GM19099 (cell line): ENCODE results near the gene SLC12A7.

Experiments used
- POLR2A ChIP-seq: IDR thresholded peaks from 3 replicates; pipeline ENCODE4 v1.6.1; 2011; ENCODE audit warnings: low read depth; ENCODE audit not compliant: insufficient read length; ENCODE audit errors: extremely low read depth

SLC12A7 gene

DNA sequence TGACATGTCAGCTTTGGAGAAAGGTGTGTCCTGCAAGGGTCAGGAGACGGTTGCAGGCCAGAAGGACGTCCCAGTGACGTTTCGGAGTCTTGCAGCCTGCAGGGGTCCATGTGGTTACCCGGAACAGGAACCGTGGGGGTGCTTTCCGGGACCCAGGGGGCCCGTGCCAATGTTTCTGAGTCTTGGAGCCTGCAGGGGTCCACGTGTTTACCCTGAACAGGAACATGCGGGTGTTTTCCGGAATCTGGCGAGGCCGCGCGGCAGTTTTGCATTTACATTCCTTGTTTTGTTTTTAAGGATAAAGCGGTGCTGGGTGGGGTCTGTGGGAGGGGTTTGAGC, 72.7 kb downstream of the SLC12A7 start:
- TF ChIP-seq POLR2A: no peak

DNA sequence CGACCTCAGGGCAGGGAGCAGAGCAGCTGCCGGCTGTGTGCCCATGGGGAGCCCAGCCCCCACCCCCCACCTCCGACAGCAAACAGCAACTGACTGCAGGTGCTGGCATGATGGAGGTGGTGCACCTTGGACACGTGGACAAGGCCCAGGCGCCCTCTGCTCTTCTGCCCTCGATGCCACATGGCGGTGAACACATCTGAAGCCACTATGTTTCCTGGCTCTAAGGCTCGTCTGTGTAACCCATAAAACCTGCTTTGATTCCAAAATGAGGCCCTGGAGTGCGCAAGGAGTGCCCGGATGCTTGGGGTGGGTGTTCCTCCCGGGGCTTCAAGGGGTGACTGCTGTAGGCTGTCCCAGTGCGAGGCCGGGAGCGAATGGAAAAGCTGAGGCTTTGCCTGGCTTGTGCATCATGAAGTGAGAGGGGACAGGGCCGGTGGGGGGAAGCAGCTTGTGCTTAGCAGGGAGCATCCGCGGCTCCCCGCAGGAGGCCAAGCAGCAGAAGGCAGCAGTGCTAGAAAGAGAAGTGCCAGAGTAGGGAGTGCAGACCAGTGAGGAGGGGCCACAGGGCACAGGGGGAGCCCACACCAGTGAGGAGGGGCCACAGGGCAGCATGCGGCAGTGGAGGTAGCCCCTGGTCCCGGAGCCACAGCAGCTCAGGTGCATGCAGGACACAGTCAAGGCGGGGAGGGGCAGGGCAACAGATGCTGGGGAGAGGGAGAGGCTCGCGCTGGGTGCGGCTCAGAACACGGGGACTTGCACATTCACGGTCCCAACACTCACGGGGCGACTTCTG, 73.2 kb downstream of the SLC12A7 start:
- no peak for TF ChIP-seq POLR2A

DNA sequence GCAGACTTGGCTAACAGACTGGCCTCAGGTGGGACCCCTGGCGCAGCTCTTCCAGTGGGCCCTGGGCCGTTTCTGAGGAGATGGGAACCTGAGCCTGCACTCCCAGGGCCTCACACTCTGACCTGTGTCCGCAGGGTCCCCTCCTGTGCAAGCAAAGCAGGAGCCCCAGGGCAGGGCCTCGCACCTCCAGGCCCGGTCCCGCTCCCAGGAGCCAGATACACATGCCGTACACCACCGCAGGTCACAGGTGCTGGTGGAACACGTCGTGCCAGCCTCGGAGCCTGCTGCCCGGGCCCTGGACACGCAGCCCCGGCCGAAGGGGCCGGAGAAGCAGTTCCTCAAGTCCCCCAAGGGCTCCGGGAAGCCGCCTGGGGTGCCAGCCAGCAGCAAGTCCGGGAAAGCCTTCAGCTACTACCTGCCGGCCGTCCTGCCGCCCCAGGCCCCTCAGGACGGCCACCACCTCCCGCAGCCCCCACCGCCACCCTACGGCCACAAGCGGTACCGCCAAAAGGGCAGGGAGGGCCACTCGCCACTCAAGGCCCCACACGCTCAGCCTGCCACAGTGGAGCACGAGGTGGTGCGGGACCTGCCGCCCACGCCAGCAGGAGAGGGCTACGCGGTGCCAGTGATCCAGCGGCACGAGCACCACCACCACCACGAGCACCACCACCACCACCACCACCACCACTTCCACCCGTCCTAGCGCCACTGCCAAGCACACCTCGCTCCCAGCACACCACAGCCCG, 74.0 kb downstream of the SLC12A7 start:
- TF ChIP-seq POLR2A: no peak

DNA sequence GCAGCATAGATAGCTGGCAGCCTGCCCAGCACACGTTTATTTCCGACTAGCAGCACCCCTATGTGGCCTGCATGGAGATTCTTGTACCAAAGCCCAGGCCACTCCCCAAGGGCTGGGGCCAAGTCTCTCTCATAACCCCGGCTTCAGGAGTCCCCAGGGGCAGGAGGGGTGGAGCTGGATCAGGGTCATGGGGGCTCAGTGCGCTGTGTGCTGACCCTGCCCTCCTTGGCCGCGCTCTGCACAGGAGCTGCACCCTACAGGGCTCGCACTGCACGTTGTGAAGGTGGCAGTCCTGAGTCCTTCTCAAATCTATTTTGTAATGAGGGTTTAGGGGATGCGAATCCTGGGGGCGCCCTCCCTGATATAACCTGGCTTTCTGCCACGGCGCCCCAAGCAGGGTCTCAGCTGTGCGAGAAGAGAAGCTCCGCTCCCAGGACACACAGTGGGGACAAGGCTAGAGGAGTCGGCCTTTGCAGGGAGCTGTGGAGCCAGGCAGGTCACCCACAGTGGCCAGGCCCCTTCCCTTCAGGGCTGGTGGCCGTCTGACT, 74.7 kb downstream of the SLC12A7 start:
- no peak for TF ChIP-seq POLR2A

DNA sequence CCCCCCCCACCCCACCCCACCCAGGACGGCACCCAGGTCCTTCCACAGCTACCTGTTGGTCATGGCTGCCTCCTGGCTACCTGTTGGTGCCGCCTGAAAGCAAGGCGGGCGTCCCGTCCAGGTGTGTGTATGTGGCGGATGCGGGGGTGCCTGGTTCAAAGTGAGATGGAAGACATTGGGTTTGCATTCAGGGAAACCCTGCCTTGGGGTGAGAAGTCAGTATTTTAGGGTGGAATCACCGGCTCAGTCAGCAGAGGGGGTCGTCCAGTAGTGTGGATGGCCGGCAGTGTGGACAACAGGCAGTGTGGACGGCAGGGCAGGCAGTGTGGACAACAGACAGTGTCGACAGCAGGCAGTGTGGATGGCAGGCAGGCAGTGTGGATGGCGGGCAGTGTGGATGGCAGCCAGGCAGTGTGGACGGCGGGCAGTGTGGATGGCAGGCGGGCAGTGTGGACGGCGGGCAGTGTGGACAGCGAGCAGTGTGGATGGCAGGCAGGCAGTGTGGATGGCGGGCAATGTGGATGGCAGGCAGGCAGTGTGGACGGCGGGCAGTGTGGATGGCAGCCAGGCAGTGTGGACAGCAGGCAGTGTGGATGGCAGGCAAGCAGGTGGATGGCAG, 75.2 kb downstream of the SLC12A7 start:
- no peak for TF ChIP-seq POLR2A

DNA sequence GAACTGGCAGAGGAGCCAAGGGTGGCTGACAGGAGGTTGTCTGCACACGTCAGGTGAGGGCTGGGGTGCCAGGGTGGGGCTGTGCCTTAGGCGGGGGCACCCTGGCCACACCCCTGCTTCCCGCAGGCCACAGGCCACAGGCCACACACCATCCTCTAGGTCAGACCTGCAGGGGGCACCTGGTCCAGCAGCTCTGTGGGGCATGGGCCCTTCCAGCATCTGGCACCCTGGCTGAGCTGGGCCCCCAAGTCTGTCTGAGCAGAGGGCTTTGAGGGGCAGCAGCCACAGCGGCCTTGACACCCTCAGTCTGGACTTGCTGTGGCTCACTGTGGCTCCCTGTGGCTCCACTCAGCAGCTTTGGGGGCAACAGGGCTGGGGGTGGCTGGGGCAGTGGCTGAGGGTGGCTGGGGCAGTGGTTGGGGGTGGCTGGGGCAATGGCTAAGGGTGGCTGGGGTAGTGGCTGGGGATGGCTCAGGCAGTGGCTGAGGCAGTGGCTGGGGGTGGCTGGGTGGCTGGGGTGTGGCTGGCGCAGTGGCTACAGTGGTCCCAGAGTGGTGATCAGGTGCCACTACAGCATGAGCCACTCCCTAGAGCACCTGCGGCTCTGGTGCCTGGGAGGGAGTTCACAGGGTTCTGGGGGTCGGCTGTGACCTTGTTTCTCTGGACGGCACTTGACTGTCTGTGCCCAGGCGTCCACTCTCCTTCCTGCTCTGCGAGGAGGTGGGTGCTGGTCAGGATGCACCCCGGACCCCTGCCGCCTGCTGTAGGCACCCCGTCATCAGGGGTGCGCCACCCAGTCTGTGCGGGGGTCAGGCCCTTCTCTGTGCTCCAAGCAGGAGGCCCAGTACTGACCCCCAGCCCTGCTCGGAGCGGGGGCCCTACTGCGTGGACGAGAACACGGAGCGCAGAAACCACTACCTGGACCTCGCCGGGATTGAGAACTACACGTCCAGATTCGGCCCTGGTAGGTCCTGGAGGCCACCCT, 76.2 kb downstream of the SLC12A7 start:
- no peak for TF ChIP-seq POLR2A

DNA sequence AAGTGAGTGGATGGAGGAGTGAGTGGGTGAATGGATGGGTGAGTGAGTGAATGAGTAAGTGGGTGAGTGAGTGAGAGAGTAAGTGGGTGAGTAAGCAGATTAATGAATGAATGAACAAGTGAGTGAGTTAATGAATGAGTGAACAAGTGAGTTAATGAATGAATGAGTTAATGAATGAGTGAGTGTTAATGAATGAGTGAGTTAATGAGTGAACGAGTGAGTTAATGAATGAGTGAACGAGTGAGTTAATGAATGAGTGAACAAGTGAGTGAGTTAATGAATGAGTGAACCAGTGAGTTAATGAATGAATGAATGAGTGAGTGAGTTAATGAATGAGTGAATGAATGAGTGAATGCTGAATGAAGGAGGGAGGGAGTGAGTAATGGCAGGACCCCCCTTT, 76.9 kb downstream of the SLC12A7 start:
- TF ChIP-seq POLR2A: no peak

DNA sequence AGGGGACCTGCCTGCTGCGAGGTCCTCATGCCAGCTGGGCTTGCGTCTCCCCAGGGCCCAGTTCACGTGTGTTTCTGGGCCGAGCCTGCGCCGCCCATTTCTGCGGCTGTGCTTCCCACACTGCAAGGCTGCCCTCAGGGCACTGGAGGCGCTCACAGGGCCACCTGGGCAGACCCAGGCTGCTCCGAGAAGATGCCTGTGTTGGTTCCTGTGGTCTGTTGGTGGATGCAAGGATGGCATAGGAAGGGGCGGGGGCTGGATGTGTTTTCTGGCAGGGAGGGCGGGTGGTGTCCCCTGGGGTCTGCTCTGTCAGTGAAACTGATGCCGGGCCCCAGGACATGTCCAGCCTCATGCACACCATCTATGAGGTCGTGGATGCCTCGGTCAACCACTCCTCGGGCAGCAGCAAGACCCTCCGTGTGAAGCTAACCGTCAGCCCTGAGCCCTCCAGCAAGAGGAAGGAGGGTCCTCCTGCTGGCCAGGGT, 77.4 kb downstream of the SLC12A7 start:
- no peak for TF ChIP-seq POLR2A

DNA sequence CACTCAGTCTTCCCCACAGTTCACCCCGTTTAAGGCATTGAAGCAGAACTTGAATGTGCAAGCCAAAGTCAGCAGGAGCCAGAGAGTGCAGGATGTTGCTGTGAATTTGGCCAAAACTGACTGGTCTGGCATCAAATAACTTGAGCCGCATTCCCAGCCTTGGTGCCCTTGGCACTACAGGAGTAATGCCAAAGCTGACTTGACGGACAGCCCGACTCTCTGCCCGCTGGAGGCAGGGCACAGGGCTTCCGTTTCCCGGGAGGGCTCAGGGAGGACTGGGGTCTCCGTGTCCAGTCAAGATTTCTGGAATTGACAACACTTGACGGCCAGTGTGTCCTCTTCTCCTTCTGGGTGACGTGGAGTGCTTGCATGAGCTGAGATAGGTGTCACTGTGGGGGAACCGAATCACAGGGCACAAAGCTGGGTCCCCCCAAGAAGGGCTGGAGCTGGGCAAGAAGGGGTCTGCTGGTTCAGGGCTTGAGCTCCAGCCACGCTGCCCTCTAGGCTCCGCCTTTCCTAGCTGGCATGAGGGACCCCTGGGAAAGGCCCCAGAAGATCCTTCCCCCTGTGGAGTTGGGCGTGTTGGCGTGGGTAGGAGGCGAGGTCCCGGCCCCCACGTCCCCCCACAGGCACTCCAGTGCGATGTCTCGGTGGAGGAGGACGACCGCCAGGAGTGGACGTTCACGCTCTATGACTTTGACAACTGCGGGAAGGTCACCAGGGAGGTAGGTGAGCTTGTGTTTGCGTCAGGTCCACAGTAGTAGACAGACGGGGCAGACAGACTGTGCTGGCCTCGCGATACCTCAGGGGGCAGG, 78.0 kb downstream of the SLC12A7 start:
- no peak for TF ChIP-seq POLR2A

DNA sequence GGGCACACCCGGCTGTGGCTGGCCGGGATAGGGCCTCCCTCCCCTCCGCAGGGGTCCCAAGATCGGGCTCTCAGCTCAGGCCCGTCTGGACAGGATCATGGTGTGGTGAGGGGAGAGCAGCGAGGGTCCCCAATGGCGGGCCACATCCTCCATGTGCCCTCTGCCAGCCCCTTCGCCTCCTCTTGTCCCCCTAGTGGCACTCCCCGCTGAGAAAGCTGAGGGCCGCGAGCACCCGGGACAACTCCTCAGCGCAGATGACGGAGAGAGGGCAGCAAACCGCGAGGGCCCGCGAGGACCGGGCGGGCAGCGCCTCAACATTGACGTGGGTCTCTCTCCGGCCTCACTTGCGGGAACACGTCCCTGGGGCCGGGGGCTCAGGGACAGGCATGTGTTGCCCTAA, 78.7 kb downstream of the SLC12A7 start:
- TF ChIP-seq POLR2A: no peak

DNA sequence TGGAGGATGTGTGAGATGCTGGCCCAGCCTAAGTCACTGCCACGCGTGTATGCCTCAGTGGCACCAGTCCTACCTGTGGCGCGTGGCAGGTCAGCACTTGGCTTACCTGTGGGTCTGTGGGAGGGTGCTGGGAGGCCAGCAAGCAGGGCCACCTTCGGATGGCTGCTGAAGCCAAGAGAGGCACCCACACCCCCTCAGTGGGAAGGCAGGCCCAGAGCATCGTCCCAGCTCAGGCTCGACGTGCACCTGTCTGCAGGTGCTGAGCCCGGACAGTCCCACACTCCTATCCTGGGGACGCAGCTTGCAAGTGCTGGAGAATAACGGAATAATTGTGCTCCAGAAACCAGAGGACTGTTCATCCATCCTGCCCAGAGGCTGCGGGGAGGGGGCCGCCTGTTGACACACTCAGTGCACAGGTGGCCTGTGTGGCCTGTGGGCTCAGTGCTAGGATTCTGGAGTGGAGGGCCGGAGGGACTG, 79.3 kb downstream of the SLC12A7 start:
- TF ChIP-seq POLR2A: no peak

DNA sequence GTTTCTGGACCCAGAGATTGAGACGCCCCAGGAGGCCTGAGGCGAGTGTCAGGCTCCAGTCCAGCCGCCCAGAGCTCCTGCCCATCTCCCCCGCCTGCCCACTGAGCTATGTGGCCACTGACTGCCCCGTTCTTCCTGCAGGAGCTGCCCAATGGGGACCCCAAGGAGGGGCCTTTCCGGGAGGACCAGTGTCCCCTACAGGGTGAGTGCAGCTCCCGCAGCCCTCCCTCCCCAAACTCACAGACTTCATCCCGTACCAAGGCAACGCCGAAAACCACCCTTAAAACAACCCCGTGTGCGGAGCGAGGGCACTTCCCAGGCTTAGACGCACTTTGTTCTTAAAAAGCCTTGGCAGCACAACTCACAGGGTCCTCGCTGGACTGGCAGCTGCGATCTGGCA, 79.9 kb downstream of the SLC12A7 start:
- no peak for TF ChIP-seq POLR2A

DNA sequence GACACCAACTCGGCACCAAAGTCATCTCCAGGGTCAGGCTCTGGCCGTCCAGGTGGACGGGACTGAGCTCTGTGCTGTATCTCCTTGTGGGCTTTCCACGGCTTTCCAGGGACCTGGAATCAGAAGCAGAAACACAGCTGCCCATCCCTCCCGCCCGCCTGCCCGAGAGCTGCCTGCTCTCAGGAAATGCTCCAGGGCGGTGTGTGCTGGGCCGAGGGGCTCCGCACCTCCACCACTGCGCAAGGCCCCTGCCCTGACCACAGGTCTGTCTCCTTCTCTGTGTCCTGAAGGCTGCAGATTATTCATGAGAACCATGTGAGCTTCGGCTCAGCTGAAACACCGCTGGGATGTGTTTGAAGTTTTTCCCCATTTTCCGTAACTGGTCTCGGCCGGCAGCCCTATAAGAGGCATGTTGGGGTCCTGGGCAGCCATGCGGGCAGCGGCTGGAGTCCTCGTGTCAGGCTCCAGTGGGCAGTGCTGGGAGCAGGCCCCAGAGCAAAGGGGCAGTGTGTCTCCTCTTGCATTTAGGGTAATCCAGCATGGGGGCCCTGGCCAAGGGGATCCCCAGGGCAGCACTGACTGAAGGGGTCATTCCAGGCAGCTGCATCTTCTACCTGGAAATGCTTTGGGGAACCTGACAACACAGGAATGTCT, 80.4 kb downstream of the SLC12A7 start:
- no peak for TF ChIP-seq POLR2A
